ENCODE results near the gene SRSF2.

- TF ChIP-seq CTCF (IDR thresholded peaks at IDR 0.05) (no peak), ZFX (IDR thresholded peaks at IDR 0.05; ENCODE audit: borderline replicate concordance) (no peak)
Observed at GRCh38 chr17:76709077-76709950, 27.8 kb downstream of the SRSF2 start.

Measured in 22Rv1 (cell line).